DMS114 treated with DMSO at 0.1 percent for 48 hours (cell line): ENCODE measurements around the gene LCN6.
"Not testable (repeated sequence)": the region's sequence is repeated elsewhere in the genome, so short reads cannot be mapped to it uniquely, and the experiment has no call there.

Source experiments
- DNase-seq: peaks from one replicate; lab custom pipeline; 2025; ENCODE audit not compliant: unreplicated experiment; lab: John Stamatoyannopoulos, UW

The LCN6 gene

DNA sequence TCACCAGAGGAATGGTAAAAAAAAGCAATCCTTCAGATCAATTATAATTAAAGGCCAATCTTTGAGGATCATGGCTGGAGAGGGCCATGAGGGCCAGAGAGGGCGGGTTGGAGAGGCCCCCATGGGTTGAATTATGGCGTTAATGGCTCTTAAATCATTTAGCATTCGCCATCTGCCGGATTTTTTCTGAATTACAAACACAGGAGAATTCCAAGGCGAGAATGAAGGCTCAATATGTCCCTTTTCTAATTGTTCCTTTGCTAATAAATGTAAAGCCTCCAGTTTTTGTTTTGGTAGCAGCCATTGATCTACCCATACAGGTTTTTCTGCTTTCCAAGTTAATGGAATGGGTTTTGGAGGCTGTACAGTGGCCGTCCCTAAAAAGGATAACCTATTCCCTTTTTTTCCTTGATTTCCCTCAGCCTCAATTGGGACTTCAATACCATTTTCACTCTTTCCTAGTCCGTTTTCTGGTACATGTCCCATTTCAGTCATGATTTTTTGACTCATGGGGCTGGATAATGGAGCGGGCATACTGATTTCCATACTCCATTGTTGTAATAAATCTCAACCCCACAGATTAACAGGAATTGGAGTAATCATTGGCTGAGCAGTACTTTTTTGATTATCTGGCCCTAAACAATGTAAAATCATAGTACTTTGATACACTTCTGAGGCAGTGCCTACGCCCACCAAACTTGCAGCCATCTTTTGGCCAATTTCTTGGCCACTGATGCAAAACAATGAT is 36.1 kb upstream of the LCN6 start:
- DNase-seq: peak; percentile 32

DNA sequence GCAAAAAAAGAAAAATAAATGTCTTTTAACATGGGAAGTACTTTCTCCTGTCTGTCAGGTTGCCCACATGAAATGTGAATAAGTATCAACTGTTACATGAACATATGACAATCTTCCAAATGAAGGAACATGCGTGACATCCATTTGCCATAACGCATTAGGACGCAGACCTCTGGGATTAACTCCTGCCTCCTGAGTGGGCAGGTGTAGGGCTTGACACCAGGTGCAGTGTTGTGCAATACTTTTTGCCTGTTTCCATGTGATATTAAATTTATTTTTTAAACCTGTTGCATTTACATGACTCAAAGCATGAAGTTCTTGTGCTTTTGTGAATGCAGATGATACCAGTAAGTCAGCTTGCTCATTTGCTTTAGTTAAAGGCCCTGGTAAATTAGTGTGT is 34.1 kb upstream of the LCN6 start:
- no peak for DNase-seq

DNA sequence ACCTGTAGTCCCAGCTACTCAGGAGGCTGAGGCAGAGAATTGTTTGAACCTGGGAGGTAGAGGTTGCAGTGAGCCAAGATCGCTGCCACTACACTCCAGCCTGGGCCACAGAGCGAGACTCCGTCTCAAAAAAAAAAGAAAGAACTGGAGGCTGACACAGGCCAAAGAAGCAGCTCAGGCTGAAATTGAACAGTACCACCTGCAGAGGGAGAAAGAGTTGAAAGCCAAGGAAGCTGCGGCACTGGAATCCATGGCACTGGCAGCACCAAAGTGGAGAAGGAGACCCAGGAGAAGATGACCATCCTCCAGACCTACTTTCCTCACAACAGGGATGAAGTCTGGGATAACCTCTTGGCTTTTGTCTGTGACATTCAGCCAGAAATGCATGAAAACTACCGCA is 31.5 kb upstream of the LCN6 start:
- DNase-seq: no peak

DNA sequence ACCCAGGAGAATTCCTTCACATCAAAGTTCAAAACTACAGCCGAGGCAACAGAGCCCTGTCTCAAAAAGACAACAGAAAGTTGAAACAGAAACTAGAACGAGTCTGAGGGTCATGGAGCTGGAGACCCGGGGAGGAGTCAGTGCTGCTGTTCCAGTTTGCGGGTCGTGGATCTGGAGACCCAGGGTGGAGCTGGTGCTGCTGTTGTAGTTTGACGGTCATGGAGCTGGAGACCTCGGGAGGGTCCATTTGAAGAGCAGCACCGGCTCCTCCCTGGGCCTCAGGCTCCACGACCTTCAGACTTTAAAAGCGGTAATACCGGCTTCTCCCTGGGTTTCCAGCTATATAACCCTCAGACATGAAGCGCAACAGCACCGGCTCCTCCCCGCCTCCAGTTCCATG is 29.0 kb upstream of the LCN6 start:
- no peak for DNase-seq

DNA sequence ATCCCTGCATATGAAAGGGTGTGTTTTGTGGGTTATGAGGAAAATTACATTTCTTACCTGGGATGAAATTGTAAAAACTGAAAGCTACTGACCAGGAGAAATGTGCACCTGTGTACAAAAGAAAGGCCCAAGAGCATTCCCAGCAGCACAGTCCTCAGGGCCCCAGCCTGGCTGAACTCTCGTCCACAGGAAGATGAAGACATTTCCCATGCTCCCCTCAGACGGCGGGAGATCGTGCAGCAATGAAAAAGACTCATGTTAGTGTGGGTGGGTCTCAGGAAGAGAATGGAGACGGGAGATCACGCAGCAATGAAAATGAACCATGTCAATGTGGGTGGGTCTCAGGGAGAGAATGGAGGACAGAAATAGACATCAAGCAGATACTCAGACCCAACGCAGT is 28.6 kb upstream of the LCN6 start:
- no peak for DNase-seq

DNA sequence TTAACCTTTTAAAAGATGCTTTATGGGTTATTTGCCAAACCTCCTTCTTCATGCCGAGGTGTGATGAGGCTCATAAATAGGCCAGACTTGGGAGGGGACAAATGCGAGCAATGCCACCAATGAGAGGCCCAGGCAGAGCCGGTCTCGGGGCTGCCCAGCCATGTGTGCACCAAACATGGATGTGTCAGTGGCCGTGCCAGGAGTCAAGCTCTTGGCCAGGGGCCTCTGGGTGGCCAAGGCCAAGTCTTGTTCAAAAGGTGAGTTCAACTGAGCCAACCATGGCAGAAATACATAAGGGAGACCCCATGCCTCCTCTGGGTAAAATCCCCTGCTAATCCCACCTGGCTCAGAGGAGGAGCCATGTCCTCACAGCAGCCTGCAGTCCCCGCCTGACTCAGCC is 26.9 kb upstream of the LCN6 start:
- no peak for DNase-seq

DNA sequence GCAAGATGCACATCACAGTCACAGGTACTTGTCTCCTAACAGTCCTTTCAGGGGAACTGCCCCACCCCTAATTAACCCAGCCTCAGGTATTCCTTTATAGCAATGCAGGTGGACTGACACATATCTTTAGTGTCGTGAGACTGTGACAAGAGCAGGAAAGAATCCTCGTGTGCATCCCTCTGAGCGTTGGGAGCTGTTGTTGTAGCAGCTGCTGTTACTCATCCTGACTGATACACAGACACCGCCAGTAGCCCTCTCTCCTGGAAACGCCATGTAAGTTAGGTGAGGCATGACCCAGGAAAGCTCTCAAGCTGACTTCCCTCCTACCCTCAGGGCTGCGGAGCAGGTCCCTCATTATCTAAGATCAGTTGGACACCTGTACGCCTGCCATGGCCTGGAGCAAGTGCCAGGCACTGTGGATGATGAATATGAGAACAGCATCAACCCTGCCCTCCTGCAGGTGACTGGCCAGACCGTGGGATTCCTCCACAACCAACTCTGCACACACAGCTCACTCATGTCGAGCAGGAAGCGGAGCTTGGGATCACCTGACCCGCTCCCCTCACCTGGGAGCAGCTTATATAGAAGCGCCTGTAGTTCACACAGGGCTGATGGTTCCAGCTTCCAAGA is 26.2 kb upstream of the LCN6 start:
- DNase-seq: no peak

DNA sequence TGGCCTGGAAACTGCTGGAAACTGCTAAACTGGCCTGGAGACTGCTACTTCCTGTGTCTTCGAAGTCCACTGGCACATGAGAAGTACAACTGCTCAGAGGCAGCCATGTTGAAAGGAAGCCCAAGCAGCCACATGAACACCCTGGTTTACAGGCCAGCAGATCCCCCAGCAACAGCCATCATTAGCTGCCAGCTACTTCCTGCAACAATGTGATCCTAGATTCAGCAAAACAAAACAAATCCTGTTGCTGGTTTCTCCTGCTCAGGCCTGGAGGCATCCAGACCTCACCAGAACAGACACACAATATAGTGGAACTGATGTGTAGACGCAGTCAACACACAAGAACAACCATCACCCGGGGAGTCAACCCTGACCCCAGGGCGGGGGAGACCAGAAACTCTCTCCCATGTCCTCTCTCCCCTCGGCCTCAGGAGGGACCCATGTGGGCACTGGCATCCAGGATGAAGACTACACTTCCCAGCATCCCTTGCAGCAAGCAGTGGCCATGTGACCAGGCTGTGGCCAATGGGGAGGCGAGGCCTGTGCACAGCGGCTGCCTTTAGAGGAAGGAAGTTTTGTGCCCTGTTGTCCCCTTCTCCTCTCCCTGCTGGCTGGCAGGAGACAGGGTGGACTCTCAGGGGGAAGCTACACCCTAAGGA is 25.2 kb upstream of the LCN6 start:
- peak; percentile 20 for DNase-seq

DNA sequence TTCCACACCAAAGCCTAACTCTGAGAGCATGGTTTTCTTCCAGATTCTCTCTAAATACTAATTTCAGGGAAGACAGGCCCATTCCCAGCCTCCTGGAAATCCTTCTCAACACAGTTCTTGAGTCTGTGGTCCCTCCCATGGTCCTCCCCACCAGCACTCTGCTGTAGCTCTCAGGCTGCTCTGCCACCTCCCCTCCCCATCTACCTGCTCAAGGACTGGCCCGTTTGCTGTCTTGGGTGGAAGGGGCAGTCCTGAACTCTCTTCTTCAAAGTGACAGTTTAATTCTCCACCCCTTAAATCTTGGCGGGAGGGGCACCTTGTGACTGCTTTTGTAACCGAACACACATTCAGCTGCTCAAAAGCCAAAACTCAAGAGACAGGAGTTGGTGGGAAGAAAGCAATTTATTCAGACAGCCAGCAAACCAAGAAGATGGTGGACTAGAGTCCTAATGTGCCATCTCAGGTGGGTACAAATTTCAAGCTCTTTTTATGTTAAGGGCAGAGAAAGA is 23.6 kb upstream of the LCN6 start:
- no peak for DNase-seq

DNA sequence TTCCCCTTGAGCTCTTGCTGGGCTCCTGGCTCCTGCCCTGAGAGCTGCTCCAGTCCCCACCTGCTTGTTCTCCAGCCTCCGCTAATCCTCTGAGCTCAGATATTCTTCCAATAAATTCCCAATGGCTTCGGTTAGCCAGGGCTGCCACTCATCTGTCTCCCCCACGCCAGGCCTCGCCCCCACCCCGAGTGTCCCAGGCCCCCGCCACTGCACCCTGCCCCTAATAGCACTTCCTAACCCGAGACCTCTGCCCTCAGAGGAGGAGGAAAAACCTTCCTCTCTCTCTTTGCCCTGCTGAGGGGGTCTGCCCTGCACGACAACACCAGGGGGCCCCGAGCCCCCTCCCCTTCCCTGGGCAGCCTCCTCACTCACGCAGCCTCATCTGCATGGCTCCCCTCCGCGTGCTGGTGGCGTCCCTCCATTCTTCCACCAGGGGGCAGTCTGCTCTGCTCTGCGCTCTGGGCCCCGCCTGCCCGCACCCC is 21.4 kb upstream of the LCN6 start:
- peak; percentile 49 for DNase-seq

DNA sequence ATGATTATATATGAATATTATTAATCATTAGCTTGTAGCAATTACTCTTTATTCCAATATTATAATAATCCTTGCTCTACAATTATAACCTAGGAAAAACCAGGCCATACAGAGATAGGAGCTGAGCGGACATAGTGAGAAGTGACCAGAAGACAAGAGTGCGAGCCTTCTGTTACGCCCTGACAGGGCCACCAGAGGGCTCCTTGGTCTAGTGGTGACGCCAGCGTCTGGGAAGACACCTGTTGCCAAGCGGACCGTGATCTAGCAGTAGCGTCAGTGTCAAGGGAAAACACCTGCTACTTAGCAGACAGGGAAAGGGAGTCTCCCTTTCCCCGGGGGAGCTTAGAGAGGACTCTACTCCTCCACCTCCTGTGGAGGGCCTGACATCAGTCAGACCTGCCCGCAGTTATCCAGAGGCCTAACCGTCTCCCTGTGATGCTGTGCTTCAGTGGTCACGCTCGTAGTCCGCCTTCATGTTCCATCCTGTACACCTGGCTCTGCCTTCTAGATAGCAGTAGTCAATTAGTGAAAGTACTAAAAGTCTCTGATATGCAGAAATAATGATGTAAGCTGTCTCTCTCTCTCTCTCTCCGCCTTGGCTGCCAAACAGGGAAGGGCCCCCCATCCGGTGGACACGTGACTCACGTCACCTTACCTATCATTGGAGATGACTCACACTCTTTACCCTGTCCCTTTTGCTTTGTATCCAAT is 18.2 kb upstream of the LCN6 start:
- DNase-seq: peak; percentile 7

DNA sequence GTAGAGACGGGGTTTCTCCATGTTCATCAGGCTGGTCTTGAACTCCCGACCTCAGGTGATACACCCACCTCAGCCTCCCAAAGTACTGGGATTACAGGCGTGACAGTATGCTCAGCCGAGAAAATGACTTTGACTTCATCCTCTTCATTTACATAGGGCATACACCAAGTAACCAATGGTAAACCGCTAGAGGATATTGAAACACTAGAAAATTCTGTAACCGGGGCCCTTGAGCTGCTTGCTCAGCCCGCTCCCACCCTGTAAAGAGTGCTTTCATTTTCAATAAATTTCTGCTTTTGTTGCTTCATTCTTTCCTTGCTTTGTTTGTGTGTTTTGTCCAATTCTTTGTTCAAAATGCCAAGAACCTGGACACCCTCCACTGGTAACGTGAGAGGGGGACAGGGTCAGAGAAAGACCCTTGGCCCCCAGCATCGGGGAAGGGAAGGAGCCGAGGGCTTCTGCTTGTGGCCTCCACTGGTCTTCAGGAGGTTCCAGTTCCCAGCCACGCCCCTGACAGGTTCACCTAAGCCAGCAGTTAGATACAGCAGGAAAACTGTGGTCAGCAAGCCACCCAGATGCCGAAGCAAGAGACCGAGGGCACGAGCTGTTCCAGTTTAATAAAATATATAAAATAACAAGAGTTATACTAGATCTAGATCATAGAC is 17.6 kb upstream of the LCN6 start:
- not testable (repeated sequence) for DNase-seq

DNA sequence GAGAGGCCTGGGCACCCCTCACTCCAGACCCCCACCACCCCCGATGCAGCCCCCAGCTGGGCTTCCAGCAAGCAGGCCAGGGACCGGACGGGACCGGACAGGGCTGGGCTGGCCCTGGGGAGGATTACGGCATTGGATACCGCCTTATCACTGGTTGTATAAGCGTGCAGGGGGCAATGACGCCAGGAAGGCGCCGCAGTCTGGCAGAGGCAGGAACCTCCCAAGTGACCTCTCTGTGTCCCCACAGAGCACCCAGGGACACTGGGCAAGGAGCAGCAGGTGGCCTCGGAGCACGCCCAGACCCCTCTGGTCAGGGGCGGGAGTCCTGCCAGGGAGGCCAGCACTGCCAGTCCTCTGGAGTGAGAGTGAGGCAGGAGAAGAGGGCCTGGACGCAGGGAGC is 16.7 kb upstream of the LCN6 start:
- DNase-seq: no peak

DNA sequence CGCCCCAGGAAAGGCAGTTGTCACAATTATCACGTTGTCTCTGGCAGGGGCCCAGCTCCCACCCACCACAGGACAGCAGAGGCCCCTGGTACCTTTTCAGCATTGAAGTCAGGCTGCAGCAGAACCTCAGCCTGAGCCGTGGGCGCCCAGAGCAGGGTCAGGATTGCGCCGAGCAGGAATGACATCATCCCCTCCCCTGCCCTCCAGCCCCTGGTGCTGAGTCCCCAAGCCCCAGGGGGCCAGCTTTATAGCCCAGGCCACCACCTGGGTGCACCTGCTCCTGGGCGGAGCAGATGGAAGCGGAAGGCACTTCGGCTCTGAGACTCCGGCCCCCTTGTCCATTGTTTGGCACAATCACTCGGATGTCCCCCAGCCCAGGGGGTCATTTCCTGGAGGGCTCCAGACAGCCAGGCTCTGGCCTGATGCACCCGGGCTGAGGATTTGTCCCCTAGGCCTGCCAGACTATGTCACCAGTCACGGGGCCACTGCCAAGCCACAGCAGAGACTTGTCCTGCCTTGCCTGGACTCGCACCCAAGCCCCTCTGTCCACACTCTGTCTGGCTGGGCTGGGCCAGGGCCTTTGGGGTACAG is 16.1 kb upstream of the LCN6 start, which contains the start of gene LCN15:
Gene LCN15, minus strand, starts transcription at position 218 of the 591 bp plus-strand sequence. Its CDS starts 30 bp downstream, at position 188.
- DNase-seq: no peak

DNA sequence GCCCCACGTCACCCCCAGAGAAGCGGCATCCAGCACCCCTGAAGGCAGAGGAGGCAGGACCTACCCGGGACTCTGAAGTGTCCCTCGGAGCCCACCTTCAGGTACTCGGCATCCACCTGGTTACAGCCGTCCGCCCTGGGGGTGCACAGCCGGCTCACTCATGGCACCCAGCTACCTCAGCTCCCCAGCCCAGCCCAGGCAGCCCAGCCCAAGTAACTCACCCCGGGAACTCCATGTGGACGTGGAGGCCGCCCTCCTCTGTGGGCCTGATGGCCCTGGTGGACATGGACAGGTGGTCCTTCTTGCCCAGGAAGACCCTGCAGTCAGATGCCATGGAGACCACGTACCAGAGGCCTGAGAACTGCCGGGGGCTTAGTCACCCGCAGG is 15.3 kb upstream of the LCN6 start:
- no peak for DNase-seq

DNA sequence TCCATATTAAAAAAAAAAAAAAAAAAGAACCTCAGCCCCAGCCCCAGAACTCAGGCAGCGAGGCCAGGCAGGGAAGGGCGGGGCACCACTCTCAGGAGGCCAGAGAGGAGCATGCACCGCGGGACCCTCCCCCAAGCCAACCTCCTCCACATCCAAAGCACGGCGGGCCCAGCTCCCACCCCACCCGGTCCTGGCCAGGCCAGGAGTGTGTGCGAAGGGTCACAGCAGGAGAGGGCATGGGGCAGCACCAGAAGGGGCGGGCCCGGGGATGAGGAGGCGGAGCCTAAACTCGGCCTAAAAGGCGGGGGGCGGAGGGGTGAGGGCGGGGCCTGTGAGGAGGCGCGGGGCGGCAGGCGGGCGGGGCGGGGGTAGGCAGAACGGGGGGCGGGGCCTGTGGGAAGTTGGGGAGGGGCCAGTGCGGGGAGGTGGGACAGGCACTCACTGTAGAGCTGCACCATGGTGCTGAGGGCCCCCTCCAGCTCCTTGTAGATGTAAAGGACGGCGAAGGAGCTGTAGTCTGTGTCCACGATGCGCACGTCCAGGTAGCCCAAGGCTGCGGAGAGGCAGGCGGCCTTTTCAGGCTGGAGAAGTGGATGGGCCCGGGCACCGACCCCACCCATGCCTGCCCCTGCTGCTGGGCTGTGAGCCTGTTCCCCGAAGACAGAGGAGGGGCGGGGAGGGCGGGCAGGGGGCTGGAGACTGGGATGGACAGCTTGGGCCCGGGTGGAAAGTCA is 14.8 kb upstream of the LCN6 start:
- DNase-seq: no peak

DNA sequence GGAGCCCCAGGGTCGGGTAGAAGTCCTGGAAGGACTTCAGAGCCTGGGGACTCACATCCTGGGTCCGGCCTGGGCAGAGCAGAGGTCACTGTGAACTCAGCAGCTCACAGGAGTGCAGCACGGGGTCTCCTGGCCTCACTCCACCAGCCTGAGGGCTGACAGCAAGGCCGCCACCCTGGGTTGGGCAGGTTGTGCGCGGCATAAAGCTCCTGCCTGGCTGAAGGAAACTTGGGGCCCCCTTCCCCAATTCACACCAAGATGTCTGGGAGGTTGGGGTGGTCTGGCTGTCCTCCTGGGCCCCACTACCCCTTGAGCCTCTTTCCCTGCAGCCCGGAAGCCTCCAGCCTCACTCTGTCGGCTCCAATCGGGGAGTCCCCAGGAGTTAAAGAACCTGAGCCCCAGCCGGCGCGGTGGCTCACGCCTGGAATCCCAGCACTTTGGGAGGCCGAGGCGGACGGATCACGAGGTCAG is 13.9 kb upstream of the LCN6 start:
- no peak for DNase-seq

DNA sequence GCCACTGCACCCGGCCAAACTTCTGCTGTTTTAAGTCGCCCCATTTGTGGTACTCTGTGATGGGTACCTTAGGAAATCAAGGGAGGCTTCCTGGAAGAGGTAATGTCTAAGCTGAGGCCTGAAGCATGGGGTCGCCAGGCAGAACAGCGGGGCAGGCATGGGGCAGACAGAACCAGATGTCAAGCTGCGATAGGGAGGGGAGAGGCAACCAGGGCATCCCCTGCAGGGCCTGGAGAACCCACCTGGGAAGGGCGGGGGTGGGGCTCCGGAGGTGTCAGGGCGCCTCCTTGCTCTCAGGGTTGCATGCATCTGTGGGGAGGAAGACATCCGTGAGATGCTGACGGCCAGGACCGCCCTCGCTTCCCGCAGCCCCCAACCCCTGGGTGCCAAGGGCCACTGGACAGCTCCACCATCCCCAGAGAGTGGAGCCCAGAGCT is 13.2 kb upstream of the LCN6 start:
- no peak for DNase-seq

DNA sequence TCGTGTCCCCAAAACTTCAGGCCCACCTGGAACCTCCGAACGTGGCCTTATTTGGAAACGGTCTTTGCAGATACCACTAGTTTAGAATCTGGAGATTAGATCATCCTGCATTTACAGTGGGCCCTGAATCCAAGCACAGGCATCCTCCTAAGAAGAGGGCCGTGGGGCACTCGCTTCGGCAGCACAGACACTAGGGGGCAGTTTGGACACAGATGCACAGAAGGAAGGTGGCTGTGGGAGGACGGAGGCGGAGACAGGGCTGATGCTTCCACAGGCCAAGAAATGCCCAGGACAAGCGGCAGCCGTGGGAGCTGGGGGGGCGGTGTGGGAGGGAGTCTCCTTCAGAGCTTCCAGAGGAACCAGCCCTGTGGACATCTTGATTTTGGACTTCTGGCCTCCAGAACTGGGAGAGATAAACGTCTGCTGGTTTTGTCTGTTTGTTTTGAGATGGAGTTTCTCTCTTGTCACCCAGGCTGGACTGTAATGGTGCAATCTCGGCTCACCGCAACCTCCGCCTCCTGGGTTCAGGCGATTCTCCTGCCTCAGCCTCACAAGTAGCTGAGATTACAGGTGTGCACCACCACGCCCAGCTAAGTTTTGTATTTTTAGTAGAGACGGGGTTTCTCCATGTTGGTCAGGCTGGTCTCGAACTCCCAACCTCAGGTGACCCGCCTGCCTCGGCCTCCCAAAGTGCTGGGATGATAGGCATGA is 12.7 kb upstream of the LCN6 start:
- peak; percentile 37 for DNase-seq
